GM12878 (cell line): ENCODE measurements around the gene DUOX1. TPM values are rescaled to one million over a fixed set of nuclear protein-coding genes. Genes with fewer than 3 reads are reported as not detected.

Source experiments
- ATAC-seq: fragments of 200-7000 bp; cut with Tn5 transposase; 3 replicates; pipeline ENCODE4 v1.9.1; 2020; ENCODE audit warnings: mild to moderate bottlenecking, moderate library complexity
- BruUV-seq: library from RNA; stranded (reverse); fragments of 400-500 nt; replicated peaks from 2 replicates; lab custom pipeline; 2021; lab: Mats Ljungman, UMichigan
- CTCF ChIA-PET: fragments of 300-600 bp; sonication (Branson Sonifier 250); formaldehyde crosslinking; extraction: SDS; loops from one replicate; lab custom pipeline; 2021; ENCODE audit warnings: inconsistent platforms; lab: Yijun Ruan, JAX
- POLR2A ChIA-PET: fragments of 350-600 bp; formaldehyde crosslinking; extraction: SDS; loops from one replicate; lab custom pipeline; 2021; ENCODE audit warnings: inconsistent platforms; lab: Charles Lee
- RAD21 ChIA-PET: fragments of 300-600 bp; sonication (Branson Sonifier 250); formaldehyde crosslinking; loops from one replicate; lab custom pipeline; 2023; ENCODE audit warnings: antibody characterized with exemption; ENCODE audit not compliant: unreplicated experiment; lab: Charles Lee
- SMC1A ChIA-PET: fragments of 300-600 bp; sonication (Branson Sonifier 250); formaldehyde crosslinking; loops from one replicate; lab custom pipeline; 2023; ENCODE audit not compliant: unreplicated experiment, uncharacterized antibody; lab: Charles Lee
- DNase-seq: peaks from one replicate; pipeline ENCODE4 v3.0.0-alpha.2; 2011; ENCODE audit warnings: low read depth, low spot score
- FAIRE-seq: peaks from 3 replicates; lab custom pipeline; 2011; peaks lifted over from hg19 to GRCh38; lab: Jason Lieb, UNC
- H2AFZ ChIP-seq: 2 replicates; pipeline ENCODE4 v1.6.0; 2011; ENCODE audit warnings: low read depth, low read length, control low read depth; ENCODE audit not compliant: control insufficient read depth
- H3K27ac ChIP-seq: 2 replicates; pipeline ENCODE4 v1.5.1; 2011; ENCODE audit warnings: control low read depth; ENCODE audit not compliant: control insufficient read depth, insufficient read depth
- H3K27me3 ChIP-seq, 2 experiments: replicated peaks in 1 of 2; 2 replicates each; pipeline versions ENCODE4 v1.6.0 to v1.6.1; 2011; ENCODE audit warnings: low read length in 1 of 2; ENCODE audit not compliant: control insufficient read depth in 2 of 2, insufficient read depth in 2 of 2
- H3K36me3 ChIP-seq, 2 experiments: 2 replicates each; pipeline ENCODE4 v1.5.1; 2011; ENCODE audit warnings: low read length in 1 of 2; ENCODE audit not compliant: control insufficient read depth in 2 of 2, insufficient read depth in 2 of 2
- H3K4me1 ChIP-seq: 2 replicates; pipeline ENCODE4 v1.6.1; 2011; ENCODE audit warnings: mild to moderate bottlenecking, low read length, moderate library complexity, mixed read lengths; ENCODE audit not compliant: control insufficient read depth, insufficient read depth
- H3K4me2 ChIP-seq: 2 replicates; pipeline ENCODE4 v1.6.0; 2011; ENCODE audit warnings: control low read depth; ENCODE audit not compliant: control insufficient read depth, insufficient read depth
- H3K4me3 ChIP-seq: fragments of 200-600 bp; sonication (generic); 2 replicates; pipeline ENCODE4 v1.5.1; 2016
- H3K79me2 ChIP-seq: 2 replicates; pipeline ENCODE4 v1.6.0; 2011; ENCODE audit warnings: low read length; ENCODE audit not compliant: control insufficient read depth, insufficient read depth
- H3K9ac ChIP-seq: 2 replicates; pipeline ENCODE4 v1.8.0; 2011; ENCODE audit warnings: low read length, control low read depth, mixed read lengths; ENCODE audit not compliant: control insufficient read depth, insufficient read depth
- H3K9me3 ChIP-seq: replicated peaks from 3 replicates; pipeline ENCODE4 v1.5.1; 2011; ENCODE audit warnings: mild to moderate bottlenecking, low read length; ENCODE audit not compliant: control insufficient read depth, insufficient read depth
- H4K20me1 ChIP-seq: 2 replicates; pipeline ENCODE4 v1.6.0; 2011; ENCODE audit not compliant: control insufficient read depth, insufficient read depth
- ATF3 ChIP-seq: IDR thresholded peaks from 2 replicates; pipeline ENCODE4 v1.6.1; 2011; ENCODE audit warnings: low read depth, mild to moderate bottlenecking, low read length, moderate library complexity, borderline replicate concordance; ENCODE audit errors: extremely low read depth
- BMI1 ChIP-seq: fragments of 450-650 bp; IDR thresholded peaks from 2 replicates; pipeline ENCODE4 v1.6.1; 2016; ENCODE audit warnings: mild to moderate bottlenecking, moderate library complexity, borderline replicate concordance
- ELK1 ChIP-seq: IDR thresholded peaks from 2 replicates; pipeline ENCODE4 v1.6.1; 2012; ENCODE audit warnings: low read depth, low read length, improper control_type of control experiment
- EZH2 ChIP-seq: IDR thresholded peaks from 2 replicates; pipeline ENCODE4 v1.6.1; 2012; ENCODE audit warnings: low read depth, mild to moderate bottlenecking, control low read depth, inconsistent platforms, low read length, borderline replicate concordance; ENCODE audit not compliant: control insufficient read depth
- FOS ChIP-seq: IDR thresholded peaks from 3 replicates; pipeline ENCODE4 v1.6.1; 2011; ENCODE audit warnings: borderline replicate concordance; ENCODE audit not compliant: insufficient read length; ENCODE audit errors: extremely low read depth
- IRF3 ChIP-seq: fragments of 450-650 bp; IDR thresholded peaks from 2 replicates; pipeline ENCODE4 v1.6.1; 2014; ENCODE audit warnings: mild to moderate bottlenecking
- MYB ChIP-seq: fragments of 150-350 bp; IDR thresholded peaks from 2 replicates; pipeline ENCODE4 v1.6.1; 2014; ENCODE audit warnings: mild to moderate bottlenecking, low read depth, low read length, borderline replicate concordance
- NFYA ChIP-seq: IDR thresholded peaks from 2 replicates; pipeline ENCODE4 v1.6.1; 2011; ENCODE audit warnings: low read depth, mild to moderate bottlenecking, low read length, improper control_type of control experiment, borderline replicate concordance
- NKRF ChIP-seq: fragments of 450-650 bp; conservative IDR thresholded peaks from 2 replicates; pipeline ENCODE4 v1.6.1; 2017; ENCODE audit warnings: mild to moderate bottlenecking, moderate library complexity
- PBX3 ChIP-seq: IDR thresholded peaks from 2 replicates; pipeline ENCODE4 v1.6.1; 2011; ENCODE audit warnings: mild to moderate bottlenecking, low read depth, low read length, moderate library complexity; ENCODE audit not compliant: insufficient replicate concordance
- SRF ChIP-seq, 2 experiments: IDR thresholded peaks; 2 replicates each; pipeline ENCODE4 v1.6.1; 2011; ENCODE audit warnings: low read depth in 2 of 2, low read length in 2 of 2, mild to moderate bottlenecking in 1 of 2, moderate library complexity in 1 of 2
- SUPT20H ChIP-seq: IDR thresholded peaks from 2 replicates; pipeline ENCODE4 v1.6.1; 2011; ENCODE audit warnings: low read depth, mild to moderate bottlenecking, low read length, moderate library complexity, borderline replicate concordance; ENCODE audit not compliant: control insufficient read depth
- TCF12 ChIP-seq: IDR thresholded peaks from 2 replicates; pipeline ENCODE4 v1.6.1; 2011; ENCODE audit warnings: low read depth, mild to moderate bottlenecking, low read length
- TCF7 ChIP-seq: IDR thresholded peaks from 2 replicates; pipeline ENCODE4 v1.6.1; 2014; ENCODE audit warnings: antibody characterized with exemption, borderline replicate concordance
- WGBS: methylation state at CpG from one replicate; pipeline ENCODE4 v1.1.6; 2016; ENCODE audit warnings: low lambda C conversion rate; ENCODE audit not compliant: insufficient replicate concordance, insufficient coverage; ENCODE audit errors: missing lambda C conversion rate; 5-methylcytosine and 5-hydroxymethylcytosine counted together
- in situ Hi-C: fragments of 300-500 bp; cut with MboI; formaldehyde crosslinking; loops from 9 replicates; pipeline ENCODE4 v1.14.3; 2018; ENCODE audit warnings: mixed read lengths
- intact Hi-C: fragments of 100-400 bp; cut with micrococcal nuclease; formaldehyde crosslinking; loops from one replicate; pipeline ENCODE4 v1.14.2; 2022; ENCODE audit not compliant: unreplicated experiment
- polyA plus RNA-seq, 11 experiments: library from polyadenylated mRNA; depleted of rRNA in 4 of 11; unstranded in 6 of 11; stranded (reverse) in 5 of 11; fragments of >200 nt; fragmentation: Nextera tagmentation in 4 of 11; fragmentation: Illumina TruSeq in 1 of 11; extraction: Ambion mirVana in 4 of 11; extraction: Trizol in 1 of 11; gene quantifications; 1 replicate in 1 of 11; 2 replicates in 10 of 11; pipeline versions ENCODE4 v1.2.1 to v1.2.3, GENCODE V29; 2011 to 2016; ENCODE audit warnings: inconsistent platforms in 2 of 11, missing spikeins in 2 of 11, low read depth in 1 of 11
- total RNA-seq, 4 experiments: library from RNA; depleted of rRNA in 3 of 4; stranded (reverse); fragments of >200 nt in 3 of 4; fragmentation: Illumina TruSeq in 1 of 4; extraction: Trizol in 1 of 4; gene quantifications; 2 replicates each; pipeline versions ENCODE4 v1.2.1 to v1.2.3, GENCODE V29; 2013 to 2021
- TF ChIP-seq, protein P1 (sequence below): IDR thresholded peaks from 2 replicates; pipeline ENCODE4 v1.6.1; 2012; ENCODE audit warnings: low read depth, low read length, improper control_type of control experiment

Gene DUOX1
- total and polyA plus RNA-seq, 10 of the 15 experiments (the other 5 are each of a cell fraction or from before 2014, with no cell fraction given): 0.02 to 2.1 (median 0.26) TPM; not detected in 3

- intact Hi-C loops: loop anchor here (2.0 kb wide), 1 partner anchor 234 kb away; no protein-coding TSS in a partner anchor
- H3K4me3 ChIP-seq: no peak overlapping the region
- no peak overlapping the region for H3K9ac ChIP-seq
- H3K4me2 ChIP-seq: no peak overlapping the region
- in situ Hi-C loops: loop anchor here (5.0 kb wide), 1 partner anchor 107 kb away; no protein-coding TSS in a partner anchor
- RAD21 ChIA-PET: interaction anchor here (0.9 to 6.6 kb wide), 7 partner anchors 15 to 449 kb away, joined by 3 to 104 read pairs (median 5); no protein-coding TSS in a partner anchor
- no peak for DNase-seq
- no peaks in the 10 kb centered on the region for H3K36me3 ChIP-seq
- BruUV-seq: no TSS peak
- CTCF ChIA-PET: interaction anchor here (1.1 to 16.3 kb wide), 10 partner anchors 17 to 449 kb away, joined by 4 to 253 read pairs (median 24); partner anchors contain the start of gene SHF
- TF ChIP-seq BMI1 (no peak), TCF7 (no peak), FOS (no peak), ELK1 (no peak), MYB (no peak), SRF (IDR thresholded peaks at IDR 0.05; ENCODE audit: low read depth in 2 of 2, low read length in 2 of 2) (no peak), SUPT20H (no peak), NKRF (no peak), NFYA (no peak), TCF12 (no peak), IRF3 (no peak), PBX3 (no peak), ATF3 (no peak), EZH2 (no peak)
- TF ChIP-seq, protein P1, sequence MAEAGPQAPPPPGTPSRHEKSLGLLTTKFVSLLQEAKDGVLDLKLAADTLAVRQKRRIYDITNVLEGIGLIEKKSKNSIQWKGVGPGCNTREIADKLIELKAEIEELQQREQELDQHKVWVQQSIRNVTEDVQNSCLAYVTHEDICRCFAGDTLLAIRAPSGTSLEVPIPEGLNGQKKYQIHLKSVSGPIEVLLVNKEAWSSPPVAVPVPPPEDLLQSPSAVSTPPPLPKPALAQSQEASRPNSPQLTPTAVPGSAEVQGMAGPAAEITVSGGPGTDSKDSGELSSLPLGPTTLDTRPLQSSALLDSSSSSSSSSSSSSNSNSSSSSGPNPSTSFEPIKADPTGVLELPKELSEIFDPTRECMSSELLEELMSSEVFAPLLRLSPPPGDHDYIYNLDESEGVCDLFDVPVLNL: no peak
- H3K9me3 ChIP-seq: no peaks in the 10 kb centered on the region
- POLR2A ChIA-PET: interaction anchor here (2.3 kb wide), 1 partner anchor 35 kb away, joined by 7 read pairs; no protein-coding TSS in a partner anchor
- 100% methylated on average over 1 of the region's 1 CpG for WGBS
- no peak for FAIRE-seq
- ATAC-seq: no peak
- H3K4me1 ChIP-seq: peaks cover 11% of the 10 kb centered on the region
- no peaks in the 10 kb centered on the region for H4K20me1 ChIP-seq
- H3K27ac ChIP-seq: no peak overlapping the region
- SMC1A ChIA-PET: interaction anchor here (0.6 to 9.7 kb wide), 11 partner anchors 15 to 457 kb away, joined by 3 to 159 read pairs (median 3); a partner anchor contains a TSS
- H2AFZ ChIP-seq: no peak overlapping the region
- no peaks in the 10 kb centered on the region for H3K27me3 ChIP-seq
- H3K79me2 ChIP-seq: peaks cover 4% of the 10 kb centered on the region
Observed at GRCh38 chr15:45164914-45165313, 35.1 kb downstream of the DUOX1 start.
